HG03108 (cell line): Measurements from ENCODE around the gene RAB11FIP4.

Experiments
- ATAC-seq: cut with Tn5 transposase; IDR thresholded peaks from one replicate; pipeline ENCODE4 v1.9.1; 2021; ENCODE audit warnings: moderate library complexity; ENCODE audit not compliant: unreplicated experiment

The RAB11FIP4 gene

GRCh38 chr17:31537565-31538011 is 146.1 kb downstream of the RAB11FIP4 start:
- no peak for ATAC-seq

- ATAC-seq: peak; percentile 42
These were observed 146.7 kb downstream of the RAB11FIP4 start for GRCh38 chr17:31538080-31538762.

- ATAC-seq: no peak
These were observed 149.3 kb downstream of the RAB11FIP4 start for GRCh38 chr17:31540602-31541307.

GRCh38 chr17:31541559-31541958 is 150.1 kb downstream of the RAB11FIP4 start:
- ATAC-seq: no peak

GRCh38 chr17:31544186-31544585 is 152.7 kb downstream of the RAB11FIP4 start:
- ATAC-seq: no peak

GRCh38 chr17:31546650-31547049 is 155.2 kb downstream of the RAB11FIP4 start:
- ATAC-seq: no peak

- no peak for ATAC-seq
These were observed 157.2 kb downstream of the RAB11FIP4 start for GRCh38 chr17:31548709-31549108.

GRCh38 chr17:31549121-31549524 is 157.6 kb downstream of the RAB11FIP4 start:
- peak; percentile 7 for ATAC-seq

- ATAC-seq: peak; percentile 59
These were observed 158.3 kb downstream of the RAB11FIP4 start for GRCh38 chr17:31549525-31550388.

GRCh38 chr17:31550389-31551056 is 159.0 kb downstream of the RAB11FIP4 start:
- ATAC-seq: no peak

- ATAC-seq: no peak
These were observed 161.1 kb downstream of the RAB11FIP4 start for GRCh38 chr17:31552568-31552967.

- no peak for ATAC-seq
These were observed 162.0 kb downstream of the RAB11FIP4 start for GRCh38 chr17:31553506-31553905.

- no peak for ATAC-seq
These were observed 163.5 kb downstream of the RAB11FIP4 start for GRCh38 chr17:31554930-31555329.

- no peak for ATAC-seq
These were observed 165.6 kb downstream of the RAB11FIP4 start for GRCh38 chr17:31556969-31557645.

- no peak for ATAC-seq
These were observed 167.5 kb downstream of the RAB11FIP4 start for GRCh38 chr17:31558748-31559583.

GRCh38 chr17:31559584-31560501 is 168.4 kb downstream of the RAB11FIP4 start:
- no peak for ATAC-seq

- ATAC-seq: no peak
These were observed 169.3 kb downstream of the RAB11FIP4 start for GRCh38 chr17:31560616-31561235.
